Stimulated activated CD8-positive, alpha-beta memory T cell treated with anti-CD3 and anti-CD28 coated beads, Interleukin-7, amount 100 ng/mL, for 1 hour (primary cell): Measurements from ENCODE around the gene CSF1R.

Source experiments
- DNase-seq, 2 donors: peaks; one replicate each; pipeline ENCODE4 v3.0.0-alpha.2; 2020; ENCODE audit warnings: low read depth in 2 of 2

CSF1R gene

DNA sequence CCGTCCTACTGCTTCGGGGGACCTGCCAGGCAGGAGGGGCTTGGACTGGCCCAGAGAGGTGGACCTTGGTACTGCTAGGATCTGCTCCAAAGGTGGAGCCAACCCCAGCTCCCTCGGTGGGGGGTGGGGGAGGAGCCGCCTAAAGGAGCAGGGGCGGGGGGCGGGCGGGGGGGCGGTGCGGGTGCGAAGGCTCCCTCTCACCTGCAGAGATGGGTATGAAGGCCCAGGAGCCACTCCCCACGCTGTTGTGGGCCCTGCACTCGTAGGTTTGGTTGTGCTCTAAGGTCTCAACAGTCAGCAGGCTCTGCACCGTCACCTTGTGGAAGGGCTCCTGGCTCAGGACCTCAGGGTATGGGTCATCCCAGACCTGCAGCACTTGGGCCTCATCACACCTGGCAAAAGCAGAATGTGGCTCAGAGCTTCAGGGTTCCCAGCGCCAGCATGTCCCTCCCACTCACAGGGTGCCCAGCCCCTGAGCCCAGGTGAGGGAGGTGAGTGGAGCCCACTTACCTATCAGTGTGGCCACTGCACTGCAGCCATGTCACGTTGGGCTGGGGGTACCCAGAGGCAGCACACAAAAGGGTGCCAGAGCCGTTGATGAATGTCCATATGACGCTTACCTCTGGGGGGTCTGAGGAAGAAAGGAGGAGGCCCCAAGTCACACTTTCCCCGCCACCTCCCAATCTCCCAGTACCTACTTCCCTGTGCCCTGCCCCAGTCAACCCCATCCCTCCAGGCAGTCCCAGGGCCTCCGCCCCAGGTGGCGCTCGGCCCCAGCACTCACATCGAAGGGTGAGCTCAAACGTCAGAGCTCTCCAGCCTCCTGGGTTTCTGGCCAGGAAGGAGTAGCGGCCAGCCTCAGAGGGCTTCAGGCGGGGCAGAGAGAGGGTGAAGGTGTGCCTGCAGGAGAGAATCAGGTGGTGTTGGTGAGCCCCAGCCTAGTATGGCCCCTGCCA is 16.4 kb downstream of the CSF1R start:
- DNase-seq: no peak

DNA sequence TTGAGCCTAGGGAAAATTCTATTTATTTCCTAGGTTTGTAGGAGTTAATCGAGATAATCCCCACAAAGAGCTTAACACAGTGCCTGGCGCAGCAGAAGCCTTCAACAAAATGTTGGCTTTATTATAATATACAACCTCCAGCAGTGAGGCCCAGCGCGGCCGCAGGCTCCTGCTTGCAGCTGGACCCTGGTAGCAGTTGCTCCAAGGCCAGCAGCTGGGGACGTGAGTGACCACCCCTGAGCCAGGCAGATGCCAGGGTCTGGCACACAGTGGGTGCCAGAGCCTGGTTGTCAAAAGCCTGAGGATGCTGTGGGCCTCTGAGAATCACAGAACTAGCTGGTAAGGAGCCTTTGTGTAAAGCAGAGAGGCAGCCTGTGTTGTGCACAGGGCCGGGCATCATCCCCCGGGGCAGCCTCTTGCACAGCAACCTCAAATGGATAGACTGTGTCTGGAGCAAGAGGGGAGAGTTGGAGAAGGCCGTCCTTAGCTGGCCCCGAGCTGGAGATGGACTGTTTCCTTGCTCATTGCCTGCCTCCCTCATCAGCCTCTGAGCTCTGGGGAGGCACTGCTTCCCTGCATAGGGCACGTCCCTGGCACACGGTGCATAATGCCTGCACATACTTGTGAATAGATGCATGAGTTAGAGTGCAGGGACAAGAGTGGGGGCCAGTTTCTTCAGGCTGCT is 17.3 kb downstream of the CSF1R start:
- no peak for DNase-seq

DNA sequence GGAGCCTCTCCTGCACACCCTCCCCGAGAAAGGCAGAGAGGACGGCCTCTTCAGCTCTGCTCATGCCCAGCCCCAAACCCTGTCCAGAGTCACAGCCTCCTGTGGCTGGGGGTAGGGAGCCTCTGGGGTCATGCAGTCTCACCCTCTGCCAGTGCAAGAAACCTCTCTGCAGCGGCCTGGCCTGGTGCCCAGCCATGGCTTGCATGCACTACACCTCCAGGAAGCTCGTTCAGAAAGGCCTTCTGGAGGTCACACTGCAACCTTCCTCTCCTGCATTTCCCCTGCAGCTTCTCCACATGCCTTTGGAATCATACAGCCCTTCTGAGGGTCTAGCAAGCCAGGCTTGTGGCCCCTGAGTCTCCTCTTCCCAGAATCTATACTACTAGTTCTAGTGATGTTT is 17.9 kb downstream of the CSF1R start:
- DNase-seq: no peak

DNA sequence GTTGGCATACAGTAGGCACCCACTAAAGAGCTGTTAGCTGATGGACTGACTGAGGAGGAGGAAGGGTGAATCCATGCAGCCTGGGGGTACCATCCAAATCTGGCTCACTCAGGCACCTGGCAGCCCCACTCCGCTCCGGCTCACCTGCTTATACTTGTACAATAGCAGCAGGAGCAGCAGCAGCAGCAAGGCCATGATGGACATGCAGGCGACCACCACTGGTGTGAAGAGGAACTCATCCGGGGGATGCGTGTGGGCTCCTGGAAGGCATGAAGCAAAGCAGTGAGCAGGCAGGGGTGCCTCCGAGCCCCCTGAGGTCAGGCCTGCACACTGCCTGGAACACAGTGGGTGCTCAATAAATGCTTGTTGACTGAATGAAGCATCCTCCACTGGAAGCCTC is 18.3 kb downstream of the CSF1R start:
- no peak for DNase-seq

DNA sequence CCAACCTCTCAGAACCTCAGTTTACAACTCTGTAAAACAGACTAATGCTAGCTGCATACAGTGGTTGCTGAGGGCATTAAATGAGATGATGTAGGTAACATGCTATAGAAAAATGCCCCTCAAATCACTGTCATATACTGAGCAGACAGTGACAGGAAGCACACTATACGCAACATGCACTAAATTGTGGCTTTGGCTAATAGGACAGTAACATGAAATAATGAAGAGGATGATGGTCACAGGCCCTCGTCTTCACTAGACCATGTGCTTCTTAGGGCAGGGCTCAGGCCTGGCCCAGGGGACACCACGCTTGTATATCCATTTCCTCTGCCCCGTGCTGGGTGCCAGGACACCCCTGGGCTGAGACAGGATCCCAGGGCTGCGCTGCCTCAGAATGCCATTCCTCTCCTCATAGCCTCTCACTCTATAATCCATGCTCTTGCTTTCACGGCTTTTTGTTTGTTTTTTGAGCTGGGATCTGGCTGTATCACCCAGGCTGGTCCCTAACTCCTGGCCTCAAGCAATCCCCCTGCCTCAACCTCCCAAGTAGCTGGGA is 18.9 kb downstream of the CSF1R start:
- no peak for DNase-seq

DNA sequence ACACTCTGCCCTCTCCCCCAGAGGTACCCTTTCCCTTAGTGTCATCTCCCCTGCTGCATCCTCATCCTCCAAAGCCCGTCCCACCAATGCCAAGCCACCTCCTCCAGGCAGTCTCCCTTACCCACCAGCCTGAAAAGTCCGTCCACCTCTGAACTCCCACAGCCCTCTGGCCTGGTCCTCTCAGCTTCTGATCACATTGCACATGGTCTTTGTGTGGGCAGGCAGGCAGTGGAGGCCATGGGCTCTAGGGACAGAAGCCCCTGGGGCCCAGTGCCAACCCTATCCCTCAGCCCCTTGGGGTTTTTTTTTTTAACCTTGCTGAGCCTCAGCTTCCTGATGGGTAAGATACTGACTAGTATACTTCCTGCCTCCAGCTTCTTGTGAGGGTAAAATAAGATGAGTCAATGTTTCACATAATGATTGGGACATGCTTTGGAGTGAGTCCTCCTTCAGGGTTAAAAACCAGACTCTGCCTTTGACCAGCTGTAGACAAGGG is 19.4 kb downstream of the CSF1R start:
- DNase-seq: no peak

DNA sequence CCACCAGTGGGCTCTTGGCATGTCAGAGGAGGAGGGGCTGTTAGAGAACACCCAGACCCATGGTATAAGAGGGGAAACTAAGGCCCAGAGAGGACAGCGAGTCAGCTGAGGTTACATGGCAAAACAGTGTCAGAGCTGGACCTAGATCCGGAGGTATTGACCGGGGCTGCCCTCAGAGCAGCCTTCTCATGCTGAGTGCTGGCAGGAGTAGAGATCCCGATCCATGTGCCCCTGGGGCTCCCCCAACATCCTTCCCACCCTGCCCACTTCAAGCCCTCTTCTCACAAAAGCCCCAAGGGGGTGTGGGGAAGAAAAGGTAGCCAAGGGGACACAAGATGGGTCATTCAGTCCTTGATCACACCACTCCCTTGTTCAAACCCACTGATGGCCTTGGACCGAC is 19.9 kb downstream of the CSF1R start:
- DNase-seq: no peak

DNA sequence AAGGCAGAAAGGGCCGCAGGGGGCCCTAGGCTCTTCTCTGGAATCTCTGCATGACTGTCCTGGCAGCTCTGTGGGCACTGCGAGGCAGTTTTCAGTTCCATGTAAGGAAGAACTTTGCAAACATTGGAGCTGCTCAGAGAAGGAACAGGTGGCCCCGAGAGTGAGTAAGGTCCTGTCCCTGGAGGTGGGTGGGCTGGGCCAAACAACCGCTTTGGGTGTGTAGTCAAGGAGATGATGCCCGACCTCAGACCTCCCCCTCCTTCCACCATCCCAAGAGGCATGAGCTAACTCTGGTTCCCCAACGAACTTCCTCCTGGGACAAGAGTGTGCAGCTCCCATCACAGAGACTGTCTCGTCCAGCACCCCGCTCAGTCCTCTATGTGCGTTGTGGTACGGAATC is 20.5 kb downstream of the CSF1R start:
- DNase-seq: no peak

DNA sequence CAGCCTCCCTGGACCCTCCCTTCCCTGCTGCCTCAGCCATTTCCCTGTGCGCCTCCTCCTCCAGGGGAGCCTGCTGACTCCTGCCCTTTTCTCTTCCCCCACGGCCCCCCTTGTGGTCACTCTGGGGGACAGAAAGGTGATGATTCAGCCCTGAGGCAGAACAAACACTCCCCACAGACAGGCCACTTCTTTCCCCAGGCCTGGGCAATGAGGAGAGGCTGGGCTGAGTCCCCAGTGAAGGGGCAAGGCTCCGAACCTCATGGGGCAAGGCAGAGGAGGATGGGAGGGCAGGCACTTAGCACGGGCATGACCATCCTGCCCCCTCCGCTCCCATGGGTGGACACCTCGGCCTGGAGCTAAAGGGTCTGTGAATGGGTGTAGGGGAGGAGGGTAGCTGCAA is 21.0 kb downstream of the CSF1R start:
- no peak for DNase-seq

DNA sequence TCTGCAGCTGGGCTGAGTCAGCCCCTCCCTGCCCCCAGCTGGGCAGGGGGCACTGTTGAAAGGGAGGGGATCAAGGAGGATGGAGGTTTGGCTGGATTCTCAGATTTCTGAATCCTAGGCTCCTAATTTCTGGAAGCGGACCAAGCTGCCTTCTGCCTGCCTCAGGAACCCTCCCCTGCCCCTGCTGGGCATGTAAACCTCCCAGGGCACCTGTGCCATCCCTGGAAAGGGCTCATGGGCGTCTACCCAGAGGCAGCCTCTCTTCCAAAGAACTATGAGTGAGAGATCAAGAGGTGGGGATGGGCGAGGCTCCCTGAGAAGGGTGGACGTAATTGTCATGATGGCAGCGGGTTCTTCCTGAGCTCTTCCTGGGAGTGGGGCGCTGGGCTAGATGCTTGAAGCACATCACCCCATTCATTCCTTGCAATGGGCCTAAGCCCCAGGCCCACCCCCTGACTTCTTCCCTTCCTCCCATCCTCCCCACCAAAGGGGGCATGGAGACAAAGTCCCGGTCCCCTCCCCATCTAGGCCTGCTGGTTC is 21.6 kb downstream of the CSF1R start:
- DNase-seq: no peak

DNA sequence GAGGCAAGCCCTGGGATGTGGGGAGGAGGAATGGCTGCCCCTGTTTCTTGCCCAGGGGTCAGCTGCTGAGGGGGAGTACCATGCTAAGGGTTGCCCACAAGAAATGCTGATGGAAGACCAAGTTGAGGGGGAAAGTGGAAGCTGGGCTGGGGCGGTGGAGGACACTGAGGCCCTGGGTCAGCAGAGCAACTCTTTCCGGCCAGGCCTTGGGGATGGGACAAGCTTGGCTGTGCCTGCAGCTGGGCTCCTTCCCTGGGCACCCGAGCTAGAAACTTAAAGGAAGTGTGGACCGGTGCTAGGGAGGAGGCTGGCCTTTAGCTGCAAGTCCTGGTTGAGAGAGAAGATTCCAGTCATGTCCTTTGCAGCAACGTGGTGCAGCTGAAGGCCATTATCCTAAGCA is 22.7 kb downstream of the CSF1R start:
- no peak for DNase-seq

DNA sequence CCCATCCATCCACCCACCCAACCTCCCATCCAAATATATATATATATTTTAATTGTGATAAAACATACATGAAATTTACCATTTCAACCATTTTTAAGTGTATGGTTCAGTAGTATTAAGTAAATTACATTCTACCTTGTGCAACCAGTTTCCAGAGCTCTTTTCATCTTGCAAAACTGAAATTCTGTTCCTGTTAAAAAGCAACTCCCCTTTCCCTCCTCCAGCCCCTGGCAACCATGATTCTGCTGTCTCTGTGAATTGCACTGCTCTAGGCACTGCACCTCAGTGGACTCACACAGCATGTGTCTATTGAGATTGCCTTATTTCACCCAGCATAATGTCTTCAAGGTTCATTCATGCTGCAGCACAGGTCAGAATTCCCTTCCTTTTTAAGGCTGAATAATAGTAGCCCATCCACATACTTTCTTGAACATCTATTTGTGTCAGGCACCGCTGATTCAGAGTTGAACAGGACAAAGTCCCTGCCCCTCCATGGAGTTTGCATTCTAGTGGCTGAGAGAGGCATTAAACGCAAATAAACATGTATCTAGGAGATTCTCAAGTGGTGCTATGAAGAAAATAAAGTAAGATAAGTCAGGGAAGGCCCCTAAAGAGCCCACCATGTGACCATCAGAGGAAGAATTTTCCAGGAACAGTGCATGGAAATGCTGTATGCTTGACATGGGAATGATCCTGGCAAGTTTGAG is 24.0 kb downstream of the CSF1R start:
- no peak for DNase-seq

DNA sequence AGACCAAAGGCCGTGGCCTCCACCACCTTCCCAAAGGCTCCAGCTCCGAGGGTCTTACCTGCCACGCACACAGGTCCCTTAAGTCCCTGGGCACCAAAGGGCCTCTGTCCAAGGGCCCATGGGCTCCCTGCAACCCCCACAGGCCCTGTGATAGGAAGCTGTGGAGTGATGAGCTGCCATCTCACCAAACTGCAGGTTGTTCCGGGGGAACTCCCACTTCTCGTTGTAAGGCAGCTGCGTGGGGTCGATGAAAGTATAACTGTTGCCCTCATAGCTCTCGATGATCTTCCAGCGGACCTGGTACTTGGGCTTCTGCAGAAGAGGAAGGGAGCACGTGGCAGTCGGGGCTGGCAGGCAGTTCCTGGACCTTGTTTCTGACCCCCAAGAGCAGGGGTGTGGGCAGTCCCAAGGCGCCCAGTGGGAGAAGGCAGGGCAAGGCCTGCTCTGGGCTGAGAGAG is 24.8 kb downstream of the CSF1R start:
- DNase-seq: no peak

DNA sequence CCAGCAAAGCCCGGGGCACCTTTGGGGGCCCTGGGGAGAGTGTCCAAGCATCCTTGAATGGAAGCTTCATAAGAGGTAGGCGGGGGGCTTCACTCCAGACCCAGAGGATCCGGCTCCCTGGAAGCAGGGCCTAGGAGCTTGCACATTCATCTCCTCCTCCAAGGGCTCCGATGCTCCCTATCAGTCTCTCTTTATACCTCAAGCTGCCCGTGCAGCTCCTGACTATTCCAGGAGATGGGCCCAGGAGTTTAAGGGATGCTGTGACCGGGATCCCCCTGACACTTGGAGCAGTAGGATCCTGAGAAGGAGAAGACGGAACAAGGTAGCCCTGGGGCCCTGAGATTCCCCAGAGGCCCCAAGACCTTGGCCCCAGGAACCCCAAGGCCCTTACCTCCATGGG is 25.9 kb downstream of the CSF1R start:
- no peak for DNase-seq

DNA sequence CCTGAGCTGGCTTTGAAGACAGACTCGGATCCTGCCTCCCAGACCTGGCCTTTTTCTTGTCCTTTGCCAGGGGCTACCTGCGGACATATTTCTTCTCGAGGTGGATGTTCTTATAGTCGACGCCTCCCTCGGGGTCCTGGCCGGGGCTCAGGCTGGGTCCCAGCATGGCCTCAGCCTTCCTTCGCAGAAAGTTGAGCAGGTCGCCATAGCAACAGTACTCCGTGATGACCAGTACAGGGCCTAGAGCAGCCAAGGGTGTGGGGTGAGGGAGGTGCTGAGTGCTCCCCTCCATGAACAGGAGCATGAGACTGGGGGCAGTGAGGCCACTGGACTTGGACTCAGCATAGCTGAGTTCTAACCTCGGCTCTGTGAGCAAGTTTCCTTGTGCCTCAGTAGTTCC is 26.7 kb downstream of the CSF1R start:
- DNase-seq: no peak

DNA sequence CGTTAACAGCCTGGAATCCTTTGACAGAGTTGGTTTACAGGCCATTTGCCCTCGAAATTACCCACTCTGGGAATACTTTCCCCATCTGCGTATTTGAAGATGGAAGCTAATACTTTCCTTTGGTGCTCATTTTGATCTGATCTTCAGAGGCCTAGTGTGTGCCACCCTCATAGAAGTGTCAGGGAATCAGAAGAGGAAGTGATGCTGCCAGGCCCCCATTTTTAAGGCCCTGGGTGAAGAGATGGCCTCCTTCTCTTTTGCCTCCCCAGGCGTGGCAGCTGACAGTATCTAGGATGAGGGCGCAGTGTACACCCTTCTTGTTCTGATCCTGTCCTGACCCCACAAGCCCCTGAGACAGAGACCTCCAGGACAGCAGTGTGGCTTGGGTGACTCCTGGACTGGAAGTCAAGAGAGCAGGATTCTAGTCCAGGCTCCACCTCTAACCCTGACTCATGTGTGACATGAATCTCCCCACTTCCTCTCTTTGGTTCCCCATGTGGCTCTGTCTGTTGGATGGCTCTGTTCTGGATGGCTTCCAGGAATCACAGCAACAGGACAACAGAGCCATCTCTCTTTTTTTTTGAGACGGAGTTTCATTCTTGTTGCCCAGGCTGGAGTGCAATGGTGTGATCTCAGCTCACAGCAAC is 27.8 kb downstream of the CSF1R start:
- DNase-seq: no peak

DNA sequence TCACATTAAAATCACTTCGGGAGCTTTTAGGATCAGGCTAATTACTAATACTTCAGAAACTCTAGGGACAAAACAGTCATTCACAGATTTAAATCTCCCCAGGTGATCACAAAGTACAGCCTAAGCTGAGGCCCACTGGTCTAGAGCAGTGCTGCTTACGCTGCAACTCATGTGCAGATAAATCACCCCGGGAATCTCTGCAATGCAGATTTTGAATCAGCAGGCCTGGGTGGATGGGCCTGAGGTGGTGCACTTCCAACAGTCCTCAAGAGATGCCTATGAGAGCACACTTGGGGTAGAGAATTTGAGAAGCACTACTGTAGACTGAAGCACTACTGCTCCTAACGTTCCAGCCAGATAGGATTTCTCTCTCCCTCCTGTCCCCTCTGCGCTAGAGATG is 28.4 kb downstream of the CSF1R start:
- DNase-seq: no peak

DNA sequence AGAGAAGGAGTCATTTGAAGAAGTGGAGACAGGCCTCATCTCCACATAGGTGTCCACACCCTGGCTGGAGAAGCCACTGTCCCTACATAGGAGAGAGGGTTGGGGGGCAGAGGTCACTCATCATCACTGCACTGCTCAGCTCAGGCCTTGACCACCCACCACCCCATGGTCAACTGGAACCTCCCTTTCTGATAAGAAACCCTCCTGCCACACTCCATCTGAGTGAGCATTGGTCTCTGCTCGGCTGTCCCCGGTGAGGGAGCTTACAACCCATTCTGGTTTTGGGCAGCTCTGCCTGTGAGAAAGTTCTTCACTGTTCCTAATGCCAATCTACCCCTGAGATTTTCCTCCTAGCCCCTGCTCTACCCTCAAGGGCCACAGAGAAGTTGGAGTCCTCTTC is 28.8 kb downstream of the CSF1R start:
- no peak for DNase-seq

DNA sequence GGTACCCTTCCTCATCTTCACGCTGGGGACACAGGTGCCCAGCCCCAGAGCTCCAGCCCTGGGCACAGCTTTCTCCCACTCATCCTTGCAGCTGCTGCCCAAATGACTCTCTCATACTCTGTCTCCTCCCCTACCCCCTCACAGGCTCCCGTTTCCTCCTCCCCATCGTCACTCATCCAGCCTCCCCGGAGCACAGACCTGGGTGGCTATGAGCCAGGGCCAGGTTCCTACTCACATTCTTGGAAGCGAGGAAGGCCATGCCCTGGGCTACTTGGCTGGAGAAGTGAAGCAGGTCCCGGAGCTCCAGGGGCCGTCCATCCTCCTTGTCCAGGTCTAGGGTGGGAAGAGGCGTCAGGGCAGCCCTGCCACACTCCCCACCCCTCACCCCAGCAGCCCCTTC is 29.3 kb downstream of the CSF1R start:
- DNase-seq: no peak

DNA sequence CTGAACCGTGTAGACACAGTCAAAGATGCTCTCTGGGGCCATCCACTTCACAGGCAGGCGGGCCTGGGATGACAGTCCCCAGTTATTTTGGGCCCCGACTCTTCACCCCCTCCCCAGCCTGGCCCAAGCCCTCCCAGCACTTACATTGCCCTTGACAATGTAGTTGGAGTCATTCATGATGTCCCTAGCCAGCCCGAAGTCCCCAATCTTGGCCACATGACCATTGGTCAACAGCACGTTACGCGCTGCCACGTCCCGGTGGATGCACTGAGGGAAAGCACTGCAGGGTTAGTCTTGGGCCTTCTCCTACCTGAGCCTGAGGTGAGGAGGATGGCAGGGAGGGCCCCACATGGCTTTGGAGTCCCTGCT is 30.3 kb downstream of the CSF1R start:
- no peak for DNase-seq

DNA sequence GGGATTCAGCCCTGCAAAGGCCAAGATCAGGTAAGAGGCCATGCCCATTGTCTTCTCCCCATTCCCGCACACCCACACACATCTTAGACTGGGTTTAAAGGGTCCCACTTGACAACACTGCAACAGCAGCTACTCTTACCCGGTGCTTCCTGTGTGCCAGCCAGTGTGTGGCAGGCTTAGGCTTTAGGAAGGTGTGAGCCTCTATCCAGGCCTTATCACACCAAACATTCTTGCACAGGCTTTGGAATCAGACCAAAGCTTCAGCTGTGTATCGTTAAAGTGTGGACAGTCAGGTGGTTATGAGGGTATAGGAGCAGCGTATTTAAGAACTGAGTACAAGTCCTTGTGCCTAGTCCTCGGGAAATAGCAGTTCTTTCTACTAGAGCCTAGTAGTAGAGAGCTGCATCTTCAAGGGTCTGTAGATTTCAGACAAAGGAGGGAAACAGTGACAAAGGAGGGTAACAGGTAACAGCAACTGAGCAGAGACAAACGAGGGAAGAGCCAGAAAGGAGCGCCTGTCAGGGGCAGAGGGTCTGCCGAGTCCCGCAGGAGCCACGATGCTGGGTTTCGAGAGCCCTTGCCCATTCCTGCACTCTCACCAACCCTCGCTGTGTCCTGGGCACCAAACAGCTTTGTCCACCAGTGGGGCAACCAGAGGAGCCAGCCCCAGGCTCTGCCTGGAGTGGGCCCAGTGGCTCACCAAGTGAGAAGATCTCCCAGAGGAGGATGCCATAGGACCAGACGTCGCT is 30.9 kb downstream of the CSF1R start:
- DNase-seq: no peak
